Body of pancreas (tissue), 4 donors: ENCODE data around the gene IGSF3. TPM values are rescaled to one million over a fixed set of nuclear protein-coding genes. Genes with fewer than 3 reads are reported as not detected.

ENCODE experiments used
- ATAC-seq: fragments of 150-250 bp; one replicate; pipeline ENCODE4 v1.9.1; 2016
- DNase-seq, 4 donors: peaks; one replicate each; pipeline ENCODE4 v3.0.0-alpha.2; 2019
- H3K27ac ChIP-seq, 4 donors: fragments of 200-600 bp; sonication (generic); 1 replicate in 3 of 4; 2 replicates in 1 of 4; pipeline versions ENCODE4 v1.5.1 to v1.6.1; 2016 to 2019; ENCODE audit warnings: mild to moderate bottlenecking in 1 of 4, mixed read lengths in 1 of 4, moderate library complexity in 1 of 4
- H3K27me3 ChIP-seq, 2 donors: fragments of 200-600 bp; sonication (generic); one replicate each; pipeline ENCODE4 v1.6.0; 2016; ENCODE audit warnings: mild to moderate bottlenecking in 1 of 2
- H3K36me3 ChIP-seq, 2 donors: fragments of 200-600 bp; sonication (generic); replicated peaks in 1 of 2; 2 replicates each; pipeline ENCODE4 v1.5.1; 2016; ENCODE audit warnings: low read depth in 2 of 2; ENCODE audit not compliant: insufficient read depth in 1 of 2
- H3K4me1 ChIP-seq: fragments of 200-600 bp; sonication (generic); one replicate; pipeline ENCODE4 v1.6.0; 2016
- H3K4me3 ChIP-seq, 2 donors: fragments of 200-600 bp; sonication (generic); 1 replicate in 1 of 2; 2 replicates in 1 of 2; pipeline ENCODE4 v1.5.1; 2016 to 2019
- H3K9me3 ChIP-seq, 3 donors: fragments of 200-600 bp; sonication (generic); 1 replicate in 2 of 3; 2 replicates in 1 of 3; pipeline ENCODE4 v1.5.1; 2016
- CTCF ChIP-seq, 7 experiments: fragments of 450-650 bp in 4 of 7; fragments of 200-600 bp in 3 of 7; sonication (generic) in 3 of 7; IDR thresholded peaks; one replicate each; pipeline ENCODE4 v1.5.1; 2016 to 2019; ENCODE audit warnings: antibody characterized with exemption in 7 of 7
- POLR2A ChIP-seq, 3 donors: fragments of 450-650 bp; IDR thresholded peaks; one replicate each; pipeline ENCODE4 v1.6.1; 2016; ENCODE audit warnings: antibody characterized with exemption in 3 of 3, mild to moderate bottlenecking in 2 of 3
- WGBS, 2 donors: methylation state at CpG; one replicate each; pipeline ENCODE4 v1.1.5; 2017; 5-methylcytosine and 5-hydroxymethylcytosine counted together
- intact Hi-C: fragments of 100-400 bp; cut with DNase I; formaldehyde crosslinking; loops from one replicate; pipeline ENCODE4 v1.15.1; 2023
- total RNA-seq, 2 donors: library from RNA; depleted of rRNA; stranded (reverse); fragments of >200 nt; gene quantifications; one replicate each; pipeline ENCODE4 v1.1.0, GENCODE V29; 2016

Gene IGSF3
- total RNA-seq, 2 donors from 2014 or later, result 4.6 to 5.2 TPM

GRCh38 chr1:116711263-116711840, 43.8 kb upstream of the IGSF3 start:
- Histone ChIP-seq H3K27me3 (no peaks in the 10 kb centered on the region), H3K36me3 (no peaks in the 10 kb centered on the region), H3K27ac (peak overlapping the region in 1 of 4 donors; percentile 8), H3K4me3 (no peak overlapping the region), H3K9me3 (no peaks in the 10 kb centered on the region), H3K4me1 (no peaks in the 10 kb centered on the region)
- no peak for DNase-seq
- TF ChIP-seq POLR2A (IDR thresholded peaks at IDR 0.05) (no peak), CTCF (IDR thresholded peaks at IDR 0.05) (no peak)
- intact Hi-C loops, result no loop called here
- WGBS, 2 donors, result 64 to 79% methylated on average over 2 of the region's 2 CpGs
- ATAC-seq, result no peak

GRCh38 chr1:116710420-116711262, 43.1 kb upstream of the IGSF3 start:
- Histone ChIP-seq H3K27ac (peak overlapping the region in 2 of 4 donors; percentile 8 to 39), H3K9me3 (no peaks in the 10 kb centered on the region), H3K27me3 (no peaks in the 10 kb centered on the region), H3K36me3 (no peaks in the 10 kb centered on the region), H3K4me1 (no peaks in the 10 kb centered on the region), H3K4me3 (no peak overlapping the region)
- WGBS, 2 donors, result 55 to 61% methylated on average over 2 of the region's 2 CpGs
- intact Hi-C loops, result no loop called here
- ATAC-seq (peak; percentile 42), DNase-seq (no peak)
- no peak for TF ChIP-seq CTCF (IDR thresholded peaks at IDR 0.05)
- TF ChIP-seq POLR2A (IDR thresholded peaks at IDR 0.05), result no peak

GRCh38 chr1:116709666-116710167, 42.2 kb upstream of the IGSF3 start:
- ATAC-seq, result no peak
- TF ChIP-seq POLR2A (IDR thresholded peaks at IDR 0.05) (no peak), CTCF (IDR thresholded peaks at IDR 0.05) (no peak)
- Histone ChIP-seq H3K27ac (no peak overlapping the region), H3K27me3 (no peaks in the 10 kb centered on the region), H3K4me1 (no peaks in the 10 kb centered on the region), H3K4me3 (no peak overlapping the region), H3K36me3 (no peaks in the 10 kb centered on the region), H3K9me3 (no peaks in the 10 kb centered on the region)
- intact Hi-C loops, result no loop called here
- no peak for DNase-seq
- 87 to 88% methylated on average over 7 of the region's 7 CpGs for WGBS, 2 donors

- ATAC-seq, result no peak
- H3K9me3 ChIP-seq, result no peaks in the 10 kb centered on the region
- intact Hi-C loops, result no loop called here
- 89 to 96% methylated on average over 6 of the region's 6 CpGs for WGBS, 2 donors
- H3K4me1 ChIP-seq, result no peaks in the 10 kb centered on the region
- H3K4me3 ChIP-seq, result no peak overlapping the region
- no peak overlapping the region for H3K27ac ChIP-seq
- TF ChIP-seq POLR2A (IDR thresholded peaks at IDR 0.05), result no peak
- no peak for TF ChIP-seq CTCF (IDR thresholded peaks at IDR 0.05)
- no peaks in the 10 kb centered on the region for H3K27me3 ChIP-seq
- DNase-seq, result no peak
- H3K36me3 ChIP-seq, result no peaks in the 10 kb centered on the region
Measured at GRCh38 chr1:116708255-116708900, 40.8 kb upstream of the IGSF3 start.
